ENCODE data around the gene HERPUD2. TPM values are rescaled to one million over a fixed set of nuclear protein-coding genes. Genes with fewer than 3 reads are reported as not detected.

HERPUD2 gene
- total RNA-seq, 1 donor from 2014 or later, result 28.3 TPM

DNA sequence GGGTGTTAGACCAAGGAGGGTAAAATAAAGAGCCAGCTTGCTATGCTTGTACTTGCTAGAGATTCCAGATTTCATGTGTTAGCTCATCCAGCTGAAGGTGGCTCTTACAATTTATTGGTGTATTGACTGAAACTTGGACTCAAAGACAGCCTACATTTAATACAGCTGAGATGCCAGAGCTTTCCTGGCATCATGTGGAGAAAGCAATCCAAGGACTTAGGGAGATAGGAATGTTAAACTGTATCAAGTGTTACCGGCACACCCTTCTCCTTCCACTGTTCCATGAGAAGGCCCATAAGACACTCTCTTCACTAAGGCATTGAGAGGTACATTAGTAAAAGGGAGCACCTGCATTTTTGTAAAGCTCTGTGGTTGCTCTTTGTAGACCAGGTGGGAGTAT lies 9.3 kb upstream of the HERPUD2 start:
- Mint-ChIP-seq H3K27me3 (ENCODE audit: low read depth) (no peaks in the 10 kb centered on the region), H3K4me1 (ENCODE audit: low read depth) (peaks cover 14% of the 10 kb centered on the region), H3K36me3 (ENCODE audit: low read depth) (no peaks in the 10 kb centered on the region), H3K9me3 (ENCODE audit: low read depth) (no peaks in the 10 kb centered on the region), H3K4me3 (ENCODE audit: unreplicated experiment) (no peak overlapping the region), H3K27ac (ENCODE audit: unreplicated experiment) (no peak overlapping the region)
- no peak for TF ChIP-seq CTCF (IDR thresholded peaks at IDR 0.05)
- DNase-seq (ENCODE audit: low spot score), result no peak

DNA sequence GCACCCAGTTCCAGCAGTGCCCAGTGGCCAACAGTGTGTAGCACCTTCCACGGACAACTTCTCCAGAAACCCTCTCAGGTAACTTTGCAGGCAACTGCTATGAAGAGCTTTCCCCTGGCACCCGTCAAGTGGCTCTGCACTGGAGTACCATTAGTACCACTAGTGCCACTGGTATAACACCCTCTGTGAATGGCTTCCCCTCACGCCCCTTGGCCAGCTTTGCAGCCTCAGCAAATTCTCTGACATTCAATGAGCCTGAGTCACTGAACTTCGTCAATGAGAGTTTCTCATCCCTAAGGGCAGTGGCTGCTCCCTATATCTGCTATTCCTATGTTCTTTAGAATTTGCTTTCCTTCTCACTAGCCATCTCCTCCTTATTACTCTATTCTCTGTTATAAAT lies 7.6 kb upstream of the HERPUD2 start:
- Mint-ChIP-seq H3K4me1 (ENCODE audit: low read depth) (peaks cover 14% of the 10 kb centered on the region), H3K4me3 (ENCODE audit: unreplicated experiment) (no peak overlapping the region), H3K36me3 (ENCODE audit: low read depth) (no peaks in the 10 kb centered on the region), H3K9me3 (ENCODE audit: low read depth) (no peaks in the 10 kb centered on the region), H3K27ac (ENCODE audit: unreplicated experiment) (no peak overlapping the region), H3K27me3 (ENCODE audit: low read depth) (no peaks in the 10 kb centered on the region)
- no peak for TF ChIP-seq CTCF (IDR thresholded peaks at IDR 0.05)
- DNase-seq (ENCODE audit: low spot score), result no peak

DNA sequence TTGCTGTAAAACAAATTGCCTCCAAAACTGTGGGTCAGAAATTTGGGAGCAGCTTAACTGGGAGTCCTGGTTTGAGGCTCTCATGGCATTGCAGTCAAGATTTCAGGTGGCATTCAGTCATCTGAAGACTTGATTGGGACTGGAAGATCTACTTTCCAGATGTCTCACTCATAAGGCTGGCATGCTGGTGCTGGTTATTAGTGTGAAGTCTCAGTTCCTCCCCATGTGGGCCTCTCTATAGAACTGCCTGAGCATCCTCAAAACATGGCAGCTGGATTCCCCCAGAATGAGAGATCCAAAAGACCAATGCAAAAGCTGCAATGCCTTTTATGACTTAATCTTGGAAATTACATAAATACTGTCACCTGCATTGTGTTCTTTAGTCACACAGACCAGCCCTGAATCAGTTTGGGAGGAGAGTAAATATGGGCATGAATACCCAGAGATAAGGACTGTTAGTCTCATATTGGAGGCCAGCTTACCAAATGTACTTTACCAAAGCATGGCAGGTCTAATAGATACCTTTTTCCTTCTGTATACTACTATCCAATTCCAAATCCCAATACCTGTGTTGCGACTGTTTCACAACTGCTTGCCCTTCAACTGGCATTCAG lies 6.5 kb upstream of the HERPUD2 start:
- Mint-ChIP-seq H3K27ac (ENCODE audit: unreplicated experiment) (no peak overlapping the region), H3K27me3 (ENCODE audit: low read depth) (no peaks in the 10 kb centered on the region), H3K4me1 (ENCODE audit: low read depth) (peaks cover 22% of the 10 kb centered on the region)

GRCh38 chr7:35700865-35701264 lies 5.9 kb upstream of the HERPUD2 start:
- no peak for DNase-seq (ENCODE audit: low spot score)
- no peaks in the 10 kb centered on the region for H3K36me3 Mint-ChIP-seq (ENCODE audit: low read depth)
- H3K4me3 Mint-ChIP-seq (ENCODE audit: unreplicated experiment), result no peak overlapping the region
- no peaks in the 10 kb centered on the region for H3K27me3 Mint-ChIP-seq (ENCODE audit: low read depth)
- TF ChIP-seq CTCF (IDR thresholded peaks at IDR 0.05), result no peak
- peaks cover 23% of the 10 kb centered on the region for H3K4me1 Mint-ChIP-seq (ENCODE audit: low read depth)
- H3K9me3 Mint-ChIP-seq (ENCODE audit: low read depth), result no peaks in the 10 kb centered on the region
- H3K27ac Mint-ChIP-seq (ENCODE audit: unreplicated experiment), result no peak overlapping the region

More for the DNA sequence above, 6.5 kb upstream of the HERPUD2 start:
- no peak for DNase-seq (ENCODE audit: low spot score)
- H3K9me3 Mint-ChIP-seq (ENCODE audit: low read depth), result no peaks in the 10 kb centered on the region
- no peak for TF ChIP-seq CTCF (IDR thresholded peaks at IDR 0.05)
- no peaks in the 10 kb centered on the region for H3K36me3 Mint-ChIP-seq (ENCODE audit: low read depth)
- no peak overlapping the region for H3K4me3 Mint-ChIP-seq (ENCODE audit: unreplicated experiment)

DNA sequence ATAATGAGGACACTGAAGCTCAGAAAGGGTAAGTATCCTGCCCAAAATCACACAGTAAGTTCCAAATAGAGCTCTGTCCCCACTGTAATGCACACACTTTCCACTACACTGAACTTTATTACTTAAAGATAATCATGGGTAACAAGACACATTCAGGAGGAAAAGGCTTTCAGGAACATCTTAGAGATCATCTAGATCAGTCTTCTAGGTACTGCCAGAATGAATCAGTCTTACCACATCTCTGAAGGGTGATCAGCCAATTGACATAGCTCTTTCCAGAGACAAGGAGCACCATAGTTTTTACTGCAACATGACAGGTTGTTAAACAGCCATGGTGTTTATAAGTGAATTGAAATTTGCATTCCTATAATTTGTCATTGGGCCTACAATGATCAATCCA lies 5.4 kb upstream of the HERPUD2 start:
- Mint-ChIP-seq H3K36me3 (ENCODE audit: low read depth) (no peaks in the 10 kb centered on the region), H3K4me3 (ENCODE audit: unreplicated experiment) (no peak overlapping the region), H3K27me3 (ENCODE audit: low read depth) (no peaks in the 10 kb centered on the region), H3K4me1 (ENCODE audit: low read depth) (peaks cover 23% of the 10 kb centered on the region), H3K9me3 (ENCODE audit: low read depth) (no peaks in the 10 kb centered on the region), H3K27ac (ENCODE audit: unreplicated experiment) (no peak overlapping the region)
- TF ChIP-seq CTCF (IDR thresholded peaks at IDR 0.05), result no peak
- no peak for DNase-seq (ENCODE audit: low spot score)

All from chondrocyte (in vitro differentiated cells).